Stimulated activated CD4-positive, alpha-beta T cell treated with anti-CD3 and anti-CD28 coated beads, Interleukin-12 subunit alpha, Interleukin-12 subunit beta, amount 100 ng/mL, for 4 hours (primary cell): Measurements from ENCODE around the gene COX18.

Source experiments
- DNase-seq: peaks from one replicate; pipeline ENCODE4 v3.0.0-alpha.2; 2020

Gene COX18

DNA sequence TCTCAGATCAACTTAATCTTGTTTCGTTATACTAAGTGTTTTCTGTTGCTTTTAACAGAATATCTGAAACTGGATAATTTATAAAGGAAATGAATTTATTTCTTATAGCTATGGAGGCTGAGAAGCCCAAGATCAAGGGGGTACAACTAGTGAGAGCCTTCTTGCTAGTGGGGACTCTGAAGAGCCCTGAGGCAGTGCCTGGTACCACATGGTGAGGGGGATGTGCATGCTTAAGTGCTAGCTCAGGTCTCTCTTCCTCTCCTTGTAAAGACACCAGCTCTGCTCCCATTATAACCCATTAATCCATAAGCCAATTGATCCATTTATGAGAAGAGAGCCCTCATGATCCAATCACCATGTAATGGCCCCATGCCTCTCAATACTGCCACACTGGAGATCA lies 17.9 kb downstream of the COX18 start:
- no peak for DNase-seq

DNA sequence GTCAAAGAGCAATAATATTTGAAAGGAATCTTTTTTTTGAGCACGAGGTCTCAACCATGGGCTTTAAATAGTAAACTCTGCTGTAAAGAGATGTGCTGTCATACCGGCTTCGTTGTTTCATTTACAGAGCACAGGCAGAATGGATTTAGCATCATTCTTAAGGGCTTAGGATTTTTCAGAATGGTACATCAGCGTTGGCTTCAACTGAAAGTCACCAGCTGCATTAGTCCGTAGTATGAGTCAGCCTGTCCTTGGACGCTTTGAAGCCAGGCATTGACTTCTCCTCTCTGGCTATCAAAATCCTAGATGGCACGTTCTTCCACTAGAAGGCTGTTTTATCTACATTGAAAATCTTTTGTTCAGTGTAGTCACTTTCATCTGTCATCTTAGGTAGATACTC lies 23.6 kb downstream of the COX18 start:
- no peak for DNase-seq

DNA sequence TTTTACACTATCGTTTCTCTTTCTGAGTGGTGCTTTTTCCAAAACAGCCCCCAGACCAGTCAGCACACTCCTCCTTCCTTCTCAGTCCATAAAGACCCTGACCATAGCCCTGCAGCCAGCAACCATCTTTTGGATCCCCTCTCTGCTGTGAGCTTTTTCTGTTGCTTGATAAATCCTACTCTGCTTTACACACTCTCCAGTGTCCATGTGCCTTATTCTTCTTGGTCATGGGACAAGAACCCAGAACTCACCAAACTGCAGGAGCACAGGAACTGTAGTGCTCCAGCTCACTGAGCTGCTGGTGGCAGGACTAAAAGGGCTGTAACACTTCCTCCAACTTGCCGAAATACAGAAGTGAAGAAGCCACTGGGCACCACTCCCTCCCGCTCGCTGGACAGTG lies 32.5 kb downstream of the COX18 start:
- no peak for DNase-seq

DNA sequence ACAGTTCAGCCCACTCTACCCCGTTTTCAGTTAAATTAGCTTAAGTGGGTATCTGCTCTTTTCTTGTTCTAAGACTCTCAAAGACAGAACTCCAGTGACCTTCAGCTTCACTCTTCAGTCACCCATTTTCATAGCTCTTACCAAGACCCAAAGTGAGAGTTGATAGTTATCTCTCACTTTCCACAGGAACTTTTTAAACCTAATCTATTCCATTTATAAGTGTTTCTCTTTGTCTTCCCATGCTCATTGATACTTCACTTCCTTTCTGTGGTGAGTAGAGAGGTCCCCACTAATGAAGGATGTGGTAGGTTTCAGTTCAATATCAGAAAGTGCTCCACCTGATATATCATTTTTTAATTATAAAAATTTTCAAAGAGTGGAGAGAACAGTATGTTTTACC lies 33.4 kb downstream of the COX18 start:
- DNase-seq, result no peak

DNA sequence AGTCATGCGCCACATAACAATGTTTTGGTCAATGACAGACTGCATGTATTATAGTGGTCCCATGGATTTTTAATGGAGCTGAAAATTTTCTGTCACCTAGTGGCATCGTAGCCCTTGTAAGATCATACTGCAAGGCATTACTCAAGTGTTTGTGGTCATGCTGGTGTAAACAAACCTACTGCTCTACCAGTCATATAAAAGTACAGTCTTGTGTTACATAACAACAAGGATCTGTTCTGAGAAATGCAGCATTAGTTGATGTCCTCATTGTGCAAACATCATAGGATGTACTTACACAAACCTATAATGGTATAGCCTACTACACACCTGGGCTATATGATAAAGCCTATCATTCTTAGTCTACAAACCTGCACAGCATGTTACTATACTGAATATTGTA lies 34.6 kb downstream of the COX18 start:
- DNase-seq, result no peak

DNA sequence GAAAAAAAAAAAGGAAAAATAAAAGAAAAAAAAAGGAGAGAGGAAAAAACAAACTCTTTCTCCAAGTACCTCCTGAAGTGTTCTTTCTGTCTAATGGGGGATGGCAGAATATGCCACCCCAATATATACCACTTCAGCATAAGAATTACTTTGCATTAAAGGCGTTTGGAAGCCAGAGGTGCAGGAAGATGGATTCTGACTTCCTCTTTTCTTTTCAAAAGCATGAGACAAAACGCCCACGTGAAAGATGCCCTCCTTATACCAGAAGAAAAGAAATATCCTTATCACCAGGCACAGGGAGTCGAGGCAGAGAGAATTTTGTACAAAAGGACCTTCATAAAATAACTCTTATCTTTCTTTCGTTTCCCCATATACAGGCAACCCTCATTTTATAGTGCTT lies 40.9 kb downstream of the COX18 start:
- DNase-seq, result no peak

DNA sequence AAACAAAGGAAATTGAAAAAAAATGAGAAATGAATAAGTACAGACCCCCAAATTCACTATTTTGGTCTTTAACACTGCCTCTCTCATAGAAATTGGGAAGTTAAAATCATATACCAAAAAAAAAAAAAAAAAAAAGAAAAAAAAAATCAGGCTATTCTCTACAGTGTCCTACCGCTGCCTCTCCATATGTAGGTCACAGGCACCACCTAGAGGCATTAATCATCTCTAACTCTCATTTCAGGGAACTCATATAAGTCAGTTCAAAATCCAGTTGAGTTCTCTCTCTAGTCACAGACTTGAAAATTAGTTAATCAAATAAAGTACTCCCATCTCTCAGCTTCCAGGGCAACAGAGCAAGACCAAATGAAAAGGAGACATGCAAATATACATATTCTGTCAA lies 47.9 kb downstream of the COX18 start:
- no peak for DNase-seq

DNA sequence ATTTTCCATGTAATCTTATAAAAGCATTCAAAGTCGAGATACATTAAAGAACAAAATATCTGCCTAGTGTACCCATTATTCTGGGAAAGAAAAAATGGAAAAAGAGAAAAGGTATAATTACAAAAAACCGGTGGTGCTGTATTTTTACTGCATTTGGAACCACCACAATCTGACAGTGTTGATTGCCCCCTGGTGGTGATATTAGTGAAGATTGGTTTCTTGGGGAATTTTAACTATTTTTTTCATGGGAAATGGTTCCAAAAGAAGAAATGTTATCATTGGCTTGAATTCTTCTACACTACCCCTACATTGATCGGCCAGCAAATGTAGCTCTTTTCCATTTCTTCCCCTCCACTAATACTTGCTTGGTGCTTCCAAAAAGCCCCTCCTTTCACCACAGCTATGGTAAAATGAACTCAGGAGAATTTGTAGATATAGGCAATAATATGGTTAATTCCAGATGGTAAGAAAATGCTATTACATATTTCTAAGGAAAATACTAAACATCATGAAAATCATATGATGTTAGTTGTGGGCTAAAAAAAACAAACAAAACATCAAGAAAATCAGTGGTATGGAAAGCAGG lies 50.0 kb downstream of the COX18 start:
- no peak for DNase-seq

DNA sequence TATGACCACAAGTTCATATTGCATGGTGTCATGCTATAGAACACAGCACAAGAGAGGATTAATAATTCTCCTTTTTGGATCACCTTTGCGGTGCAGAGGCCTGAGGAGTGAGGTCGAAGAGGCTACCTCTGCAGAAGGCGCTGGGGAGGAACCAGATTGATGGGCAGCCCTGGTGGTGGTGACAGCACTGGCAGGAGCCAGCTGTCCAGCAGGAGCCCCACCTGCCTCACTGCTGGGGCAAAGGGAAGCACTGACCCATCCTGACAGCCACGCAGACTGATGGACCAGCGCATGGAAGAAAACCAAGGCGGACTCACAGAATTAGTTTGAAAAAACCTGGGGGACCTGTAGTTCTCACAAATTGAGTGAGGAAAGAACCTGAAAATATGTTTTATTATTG lies 50.9 kb downstream of the COX18 start:
- DNase-seq, result no peak

DNA sequence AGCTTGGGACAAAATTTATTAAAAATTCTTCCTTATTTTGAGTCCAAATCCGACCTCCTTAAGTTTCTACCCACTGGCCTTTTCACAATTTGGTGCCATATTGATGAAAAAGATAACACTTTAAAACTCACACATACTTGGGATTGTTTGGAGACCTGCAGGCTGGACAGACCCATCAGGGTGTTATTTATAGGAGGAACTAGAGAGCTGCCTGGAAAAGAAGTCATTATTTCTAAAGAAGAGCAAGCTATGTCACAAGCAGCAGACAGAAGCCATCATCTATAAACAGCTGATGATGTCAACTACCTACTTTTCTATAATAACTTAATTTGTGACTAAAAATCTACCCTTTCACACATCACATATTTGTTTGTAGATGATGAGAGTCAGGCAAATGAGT lies 56.2 kb downstream of the COX18 start:
- no peak for DNase-seq

DNA sequence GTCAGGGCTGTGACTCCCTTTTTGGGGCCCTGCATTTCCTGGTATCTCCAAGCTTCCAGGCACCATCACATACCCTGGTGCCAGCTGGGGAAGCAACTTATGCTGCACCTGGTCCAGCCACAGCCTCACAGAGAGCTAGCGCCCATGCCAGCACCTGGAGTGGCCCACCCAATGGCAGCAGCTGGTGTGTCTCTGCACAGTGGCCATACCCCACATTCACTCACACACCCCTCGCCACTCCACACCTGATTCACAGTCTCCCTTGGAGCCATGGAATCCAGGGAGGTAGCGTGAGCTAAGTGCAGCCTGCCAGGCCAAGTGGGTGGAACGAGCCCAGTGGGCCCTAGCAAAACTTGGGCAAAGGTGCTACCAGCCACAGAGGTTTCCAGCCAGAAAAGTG lies 56.8 kb downstream of the COX18 start:
- no peak for DNase-seq

DNA sequence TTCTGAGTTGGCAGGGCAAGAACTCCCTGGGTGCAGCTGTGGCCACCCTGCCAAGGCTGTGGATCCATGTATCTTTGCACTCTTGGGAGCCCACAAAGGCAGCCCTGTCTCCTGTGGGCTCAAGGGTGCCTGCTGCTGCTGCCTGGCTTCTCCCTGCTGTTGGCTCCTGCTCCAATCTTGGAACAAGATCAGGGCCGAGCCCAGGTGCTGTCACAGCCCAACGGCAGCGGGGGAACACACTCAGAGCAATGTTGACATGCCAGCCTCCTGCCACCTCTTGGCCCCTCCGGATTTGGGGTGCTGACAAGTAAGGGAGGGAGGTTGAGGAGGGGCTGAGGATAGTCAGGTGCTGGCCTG lies 57.9 kb downstream of the COX18 start:
- DNase-seq, result no peak

DNA sequence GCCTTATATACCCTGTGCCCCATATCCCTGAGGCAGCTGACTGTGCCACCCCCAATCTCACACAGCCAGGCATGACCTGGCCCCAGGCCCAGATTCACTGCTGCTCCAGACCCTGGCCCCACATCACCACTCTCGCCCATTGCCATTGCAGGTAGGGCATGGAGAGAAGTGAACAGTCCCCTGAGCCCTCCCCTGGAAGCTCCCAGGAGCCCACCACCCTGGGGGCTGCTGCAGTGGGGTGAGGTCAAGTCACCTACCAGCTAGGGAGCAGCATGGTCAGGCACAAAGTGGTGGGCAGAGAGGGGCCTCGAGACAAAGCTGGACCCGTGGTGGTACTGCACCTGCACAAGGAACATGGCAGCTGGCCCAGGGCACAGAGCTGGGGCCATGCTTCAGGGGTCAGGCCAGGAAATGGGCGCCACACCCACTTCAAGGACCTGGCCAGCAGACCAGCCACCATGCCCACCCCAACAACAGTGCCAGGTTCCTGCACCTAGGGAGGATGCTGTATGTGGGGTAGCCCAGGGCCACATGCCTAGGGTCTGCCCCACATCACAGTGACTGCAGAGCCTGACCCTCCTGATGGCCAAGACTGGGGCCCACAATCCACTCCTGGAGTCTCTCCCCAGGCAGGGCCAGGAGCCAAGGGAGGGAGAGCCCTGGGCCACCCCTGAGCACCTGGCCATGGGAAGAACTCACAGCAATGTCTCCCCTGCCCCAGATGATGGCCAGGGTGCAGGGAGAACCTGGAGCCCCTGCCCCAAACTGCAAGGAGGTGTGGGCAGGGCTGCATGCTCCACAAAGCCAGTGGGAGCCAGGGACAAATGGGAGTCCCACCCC lies 58.5 kb downstream of the COX18 start:
- DNase-seq, result no peak

DNA sequence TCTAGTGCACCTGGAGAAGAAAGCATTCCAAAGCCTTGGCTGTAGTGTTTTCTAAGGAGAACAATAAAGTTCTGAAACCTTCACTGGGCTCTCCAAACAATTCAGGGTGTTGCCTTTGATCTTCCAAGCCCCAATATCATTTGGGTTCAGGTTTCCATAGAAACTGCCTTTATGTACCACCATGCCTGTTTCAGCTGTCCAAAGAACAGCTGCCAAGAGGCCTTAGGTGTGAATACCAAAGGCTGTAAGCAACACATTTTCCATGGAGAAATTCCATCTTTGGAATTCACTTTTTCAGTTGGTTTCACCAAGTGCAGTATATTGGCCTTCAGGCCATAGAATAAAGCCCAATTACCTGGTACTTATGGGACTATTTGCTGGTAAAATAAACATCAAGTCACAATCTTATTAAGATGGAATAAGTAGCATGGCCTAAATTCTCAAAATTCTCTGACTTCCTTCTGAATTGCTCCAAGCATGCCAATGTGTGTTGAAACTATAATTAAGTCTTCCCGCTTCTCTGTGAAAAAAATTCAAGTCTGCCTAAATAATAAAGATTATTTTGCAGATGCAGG lies 61.9 kb downstream of the COX18 start:
- DNase-seq, result no peak

DNA sequence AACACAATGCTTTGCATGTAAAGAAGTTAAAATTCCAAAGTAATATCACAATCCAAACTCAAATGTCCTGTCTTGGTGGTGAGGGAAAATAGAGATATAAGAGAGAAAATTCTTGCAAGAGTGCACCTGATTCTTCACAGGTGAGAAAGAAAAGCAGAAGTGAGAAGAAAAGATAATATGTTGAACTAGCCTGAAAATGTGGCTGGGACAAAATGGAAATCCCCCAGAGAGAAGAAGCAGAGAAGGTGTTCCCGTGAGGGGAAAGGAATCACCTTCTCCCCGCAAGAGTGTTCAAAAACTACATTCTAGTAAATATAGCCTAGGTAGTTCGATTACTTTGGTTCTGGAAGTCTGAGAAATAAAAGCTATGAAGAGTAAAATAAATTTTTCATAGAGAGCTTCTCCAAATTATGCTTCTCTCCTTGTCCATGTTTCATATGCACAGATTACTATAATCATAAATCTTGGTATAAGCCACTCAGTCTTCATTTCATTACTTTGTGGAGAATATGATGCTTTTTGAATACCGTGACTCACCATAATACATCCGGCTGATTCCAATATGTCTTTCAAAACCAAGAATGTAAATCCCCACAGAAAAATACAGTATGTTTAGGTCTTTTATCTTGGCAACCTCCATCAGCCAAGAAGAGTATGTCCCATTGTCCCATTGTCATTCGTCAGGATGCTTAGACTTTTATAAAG lies 63.1 kb downstream of the COX18 start:
- DNase-seq, result no peak

DNA sequence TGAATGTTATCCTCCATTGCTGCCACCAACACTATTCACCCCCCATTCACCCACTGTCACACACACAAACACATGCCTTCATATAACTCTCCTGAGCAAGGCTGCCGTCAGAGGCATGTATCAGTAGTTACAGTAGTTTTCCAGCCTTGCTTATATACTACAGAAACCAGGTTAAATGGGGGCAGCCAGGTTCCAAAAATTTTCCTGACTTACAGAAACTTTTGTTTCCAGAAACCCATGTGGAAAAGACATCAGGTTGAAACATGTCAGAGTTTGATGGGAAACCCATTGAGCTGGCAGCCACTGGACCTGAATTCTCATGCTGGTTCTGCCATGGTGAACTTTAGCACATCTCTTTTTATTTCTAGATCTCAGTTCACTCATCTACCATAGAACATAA lies 64.0 kb downstream of the COX18 start:
- no peak for DNase-seq
